K562 (cell line): ENCODE data around the gene SOAT2. TPM values are rescaled to one million over a fixed set of nuclear protein-coding genes. Genes with fewer than 3 reads are reported as not detected.

Experiments
- CBFA2T2 ChIP-seq: fragments of 450-650 bp; conservative IDR thresholded peaks from 2 replicates; pipeline ENCODE4 v1.6.1; 2017; ENCODE audit warnings: mild to moderate bottlenecking
- FOSL1 ChIP-seq: fragments of 200-800 bp; sonication (Bioruptor generic); conservative IDR thresholded peaks from 2 replicates; pipeline ENCODE4 v1.6.1; 2016; ENCODE audit warnings: missing genetic modification characterization, missing compliant biosample characterization
- MGA ChIP-seq: fragments of 450-650 bp; IDR thresholded peaks from 2 replicates; pipeline ENCODE4 v1.6.1; 2016; ENCODE audit warnings: mild to moderate bottlenecking, moderate library complexity
- SMAD4 ChIP-seq: fragments of 250-450 bp; sonication (Bioruptor Pico); conservative IDR thresholded peaks from 2 replicates; pipeline ENCODE4 v1.8.0; 2021; ENCODE audit warnings: inconsistent platforms, mild to moderate bottlenecking, moderate library complexity
- ZNF184 ChIP-seq: sonication (generic); formaldehyde crosslinking; IDR thresholded peaks from 2 replicates; pipeline ENCODE4 v1.5.0; 2020; ENCODE audit warnings: missing genetic modification reagents
- ZNF407 ChIP-seq: fragments of 450-650 bp; IDR thresholded peaks from 2 replicates; pipeline ENCODE4 v1.6.1; 2016; ENCODE audit warnings: low read depth
- ZNF561 ChIP-seq: fragments of 450-650 bp; formaldehyde crosslinking; conservative IDR thresholded peaks from 2 replicates; pipeline ENCODE4 v1.4.0; 2020; ENCODE audit warnings: mild to moderate bottlenecking, moderate library complexity
- polyA plus RNA-seq, 8 experiments: library from polyadenylated mRNA; depleted of rRNA in 4 of 8; stranded (reverse) in 5 of 8; unstranded in 3 of 8; fragments of >200 nt; fragmentation: Nextera tagmentation in 2 of 8; fragmentation: Illumina TruSeq in 1 of 8; extraction: Ambion mirVana in 2 of 8; extraction: Trizol in 1 of 8; gene quantifications; 2 replicates each; pipeline versions ENCODE4 v1.2.1 to v1.2.3, GENCODE V29; 2011 to 2014; ENCODE audit warnings: inconsistent platforms in 1 of 8, missing spikeins in 1 of 8
- total RNA-seq, 7 experiments: library from RNA; depleted of rRNA in 6 of 7; stranded (reverse); fragments of >200 nt in 6 of 7; fragmentation: Illumina TruSeq in 2 of 7; extraction: Trizol in 2 of 7; gene quantifications; 2 replicates each; pipeline versions ENCODE4 v1.2.1 to v1.2.3, GENCODE V29; 2011 to 2021; ENCODE audit warnings: low replicate concordance in 1 of 7

Gene SOAT2
- total and polyA plus RNA-seq, 9 of the 15 experiments (the other 6 are each of a cell fraction or from before 2014, with no cell fraction given), result 0.04 TPM; not detected in 8

- peak; percentile 87 for TF ChIP-seq MGA
- no peak for TF ChIP-seq ZNF184 (CRISPR knock-in tag)
- TF ChIP-seq SMAD4, result peak; percentile 39
- peak; percentile 33; the same call in 1 of the 2 replicates for TF ChIP-seq ZNF407
- TF ChIP-seq CBFA2T2, result peak; percentile 9; the same call in 1 of the 2 replicates
- no peak for TF ChIP-seq ZNF561 (CRISPR knock-in tag)
- peak; percentile 35; the same call in 1 of the 2 replicates for TF ChIP-seq FOSL1
Measured at GRCh38 chr12:53159195-53159839, 56.0 kb downstream of the SOAT2 start (continued).
